Stomach (tissue), 9 donors: ENCODE measurements around the gene TSC22D4. TPM values are rescaled to one million over a fixed set of nuclear protein-coding genes. Genes with fewer than 3 reads are reported as not detected.
A peak's percentile ranks its signal among the peaks of the same experiment; 100 is the strongest.
"Not testable (repeated sequence)": the region's sequence is repeated elsewhere in the genome, so short reads cannot be mapped to it uniquely, and the experiment has no call there.

Source experiments
- DNase-seq, 2 donors: peaks; one replicate each; pipeline versions ENCODE4 v3.0.0 to v3.0.0-alpha.2; 2013 to 2019
- H3K27ac ChIP-seq, 5 donors: fragments of 200-600 bp in 4 of 5; sonication (generic) in 4 of 5; one replicate each; pipeline ENCODE4 v1.5.1; 2013 to 2019; ENCODE audit warnings: mild to moderate bottlenecking in 1 of 5, moderate library complexity in 1 of 5
- H3K27me3 ChIP-seq, 3 donors: fragments of 200-600 bp; sonication (generic); one replicate each; pipeline ENCODE4 v1.5.1; 2017 to 2019; ENCODE audit warnings: mixed run types in 1 of 3
- H3K36me3 ChIP-seq, 4 donors: fragments of 200-600 bp; sonication (generic); 1 replicate in 3 of 4; 2 replicates in 1 of 4; pipeline ENCODE4 v1.5.1; 2016 to 2019
- H3K4me1 ChIP-seq, 4 donors: fragments of 200-600 bp; sonication (generic); one replicate each; pipeline ENCODE4 v1.5.1; 2016 to 2019
- H3K4me3 ChIP-seq, 4 donors: fragments of 200-600 bp; sonication (generic) in 3 of 4; one replicate each; pipeline ENCODE4 v1.5.1; 2016 to 2019; ENCODE audit warnings: mild to moderate bottlenecking in 1 of 4
- H3K9me3 ChIP-seq, 4 donors: fragments of 200-600 bp; sonication (generic); one replicate each; pipeline ENCODE4 v1.5.1; 2016 to 2019
- CTCF ChIP-seq, 7 experiments: fragments of 450-650 bp in 4 of 7; fragments of 200-600 bp in 3 of 7; sonication (generic) in 3 of 7; IDR thresholded peaks; one replicate each; pipeline ENCODE4 v1.5.1; 2016 to 2019; ENCODE audit warnings: antibody characterized with exemption in 7 of 7, control low read depth in 2 of 7, mild to moderate bottlenecking in 1 of 7
- EP300 ChIP-seq: sonication (generic); formaldehyde crosslinking; IDR thresholded peaks from one replicate; pipeline ENCODE4 v1.6.1; 2017; ENCODE audit warnings: antibody characterized with exemption
- POLR2A ChIP-seq, 4 donors: fragments of 450-650 bp; IDR thresholded peaks; one replicate each; pipeline ENCODE4 v1.6.1; 2016; ENCODE audit warnings: antibody characterized with exemption in 4 of 4, control low read depth in 2 of 4, mild to moderate bottlenecking in 1 of 4, moderate library complexity in 1 of 4
- POLR2AphosphoS5 ChIP-seq, 3 donors: sonication (generic); formaldehyde crosslinking; IDR thresholded peaks; one replicate each; pipeline ENCODE4 v1.6.1; 2016; ENCODE audit warnings: antibody characterized with exemption in 3 of 3
- WGBS, 5 donors: extraction: QIAGEN DNeasy Blood & Tissue Kit in 3 of 5; methylation state at CpG; one replicate each; pipeline versions ENCODE4 v1.1.5 to v1.1.7; 2013 to 2018; 5-methylcytosine and 5-hydroxymethylcytosine counted together
- intact Hi-C: fragments of 100-400 bp; cut with DNase I; formaldehyde crosslinking; loops from one replicate; pipeline ENCODE4 v1.15.1; 2023; ENCODE audit warnings: low total_unique reads
- polyA plus RNA-seq, 3 donors: library from polyadenylated mRNA; stranded (reverse); fragments of 200-250 nt; gene quantifications; one replicate each; pipeline ENCODE4 v1.2.3, GENCODE V29; 2013
- total RNA-seq, 5 donors: library from RNA; depleted of rRNA; stranded (reverse); fragments of >200 nt; gene quantifications; one replicate each; pipeline versions ENCODE4 v1.1.0 to v1.2.3, GENCODE V29; 2014 to 2016
- donor health status: healthy with polysubstance abuse.
- donor health status: Bipolar disorder and iron deficiency.
- donor health status: healthy.

Gene TSC22D4
- total and polyA plus RNA-seq, 8 donors = 9.4 to 120 (median 31.5) TPM

- TF ChIP-seq POLR2AphosphoS5 (IDR thresholded peaks at IDR 0.05) (no peak), CTCF (IDR thresholded peaks at IDR 0.05) (no peak), EP300 (no peak), POLR2A (IDR thresholded peaks at IDR 0.05) (no peak)
- H3K27ac ChIP-seq = peak overlapping the region in 3 of 5 donors; percentile 49 to 58 (median 51)
- no peak for DNase-seq
- no peak overlapping the region for H3K4me3 ChIP-seq
- H3K9me3 ChIP-seq = no peaks in the 10 kb centered on the region
- no peaks in the 10 kb centered on the region for H3K27me3 ChIP-seq
- H3K36me3 ChIP-seq = no peaks in the 10 kb centered on the region
- 79 to 93% (median 85%) methylated on average over 9 of the region's 9 CpGs for WGBS, 5 donors
- intact Hi-C loops = no loop called here
- peaks cover 0 to 9% (median 7%) of the 10 kb centered on the region in 4 donors for H3K4me1 ChIP-seq
Measured at GRCh38 chr7:100443096-100443840, 35.7 kb downstream of the TSC22D4 start.

DNA sequence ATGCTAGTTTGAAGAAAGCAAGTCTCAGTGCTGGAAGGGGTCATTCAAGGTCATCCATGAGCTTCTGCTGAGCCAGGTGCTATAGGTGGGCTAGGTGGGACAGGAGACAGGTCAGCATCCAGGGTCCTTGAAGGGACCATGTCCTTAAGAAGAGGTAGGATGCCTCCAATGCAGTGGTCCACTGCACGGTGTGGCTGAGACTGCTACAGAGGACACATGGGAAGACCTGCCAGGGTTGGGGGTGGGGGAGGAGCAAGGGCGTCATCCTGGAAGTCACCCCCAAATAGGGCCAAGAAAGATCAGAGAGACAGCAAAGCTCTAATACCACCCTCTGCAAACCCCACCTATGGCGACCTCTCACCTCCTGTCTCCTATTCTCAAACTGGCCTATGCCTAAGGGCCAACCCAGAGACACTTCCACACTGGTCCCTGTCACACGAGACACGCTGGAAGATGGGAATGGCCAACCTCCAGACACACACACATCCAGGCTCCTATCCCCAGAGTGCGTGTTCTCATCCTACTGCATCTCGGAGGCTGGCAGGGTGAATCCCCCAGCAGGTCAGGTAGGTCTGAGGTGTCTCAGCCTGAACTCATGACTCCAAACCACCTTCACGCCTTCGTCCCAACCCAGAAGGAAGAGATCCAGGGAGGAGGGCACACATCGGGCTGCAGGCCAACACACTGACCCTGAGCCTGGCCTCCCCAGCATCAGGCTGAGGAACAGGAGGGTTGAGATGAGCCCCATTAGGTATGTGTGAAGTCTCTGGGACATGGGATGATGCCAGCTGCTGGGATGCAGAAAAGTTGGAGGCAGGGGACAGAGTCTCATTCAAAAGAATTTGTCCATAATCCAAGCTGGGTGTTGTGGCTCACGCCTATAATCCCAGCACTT, 37.1 kb downstream of the TSC22D4 start:
- DNase-seq = no peak
- no peaks in the 10 kb centered on the region for H3K36me3 ChIP-seq
- intact Hi-C loops = no loop called here
- 89 to 95% (median 91%) methylated on average over 9 to 11 of the region's 11 CpGs for WGBS, 5 donors
- no peak overlapping the region for H3K4me3 ChIP-seq
- H3K27me3 ChIP-seq = no peaks in the 10 kb centered on the region
- no peak overlapping the region for H3K27ac ChIP-seq
- no peak for TF ChIP-seq CTCF (IDR thresholded peaks at IDR 0.05)
- no peak for TF ChIP-seq POLR2A (IDR thresholded peaks at IDR 0.05)
- TF ChIP-seq EP300 = no peak
- TF ChIP-seq POLR2AphosphoS5 (IDR thresholded peaks at IDR 0.05) = no peak
- peaks cover 0 to 12% (median 9%) of the 10 kb centered on the region in 4 donors for H3K4me1 ChIP-seq
- no peaks in the 10 kb centered on the region for H3K9me3 ChIP-seq

GRCh38 chr7:100439244-100439643, 39.8 kb downstream of the TSC22D4 start:
- DNase-seq, intact Hi-C loops, H3K9me3 ChIP-seq, H3K4me3 ChIP-seq, H3K27me3 ChIP-seq, H3K36me3 ChIP-seq: not testable (repeated sequence)
- H3K4me1 ChIP-seq = peaks cover 13 to 20% (median 20%) of the 10 kb centered on the region in 4 donors
- WGBS, 5 donors = 87 to 93% (median 89%) methylated on average over 7 of the region's 7 CpGs
- peak overlapping the region in 2 of 5 donors; percentile 15 to 35 for H3K27ac ChIP-seq

DNA sequence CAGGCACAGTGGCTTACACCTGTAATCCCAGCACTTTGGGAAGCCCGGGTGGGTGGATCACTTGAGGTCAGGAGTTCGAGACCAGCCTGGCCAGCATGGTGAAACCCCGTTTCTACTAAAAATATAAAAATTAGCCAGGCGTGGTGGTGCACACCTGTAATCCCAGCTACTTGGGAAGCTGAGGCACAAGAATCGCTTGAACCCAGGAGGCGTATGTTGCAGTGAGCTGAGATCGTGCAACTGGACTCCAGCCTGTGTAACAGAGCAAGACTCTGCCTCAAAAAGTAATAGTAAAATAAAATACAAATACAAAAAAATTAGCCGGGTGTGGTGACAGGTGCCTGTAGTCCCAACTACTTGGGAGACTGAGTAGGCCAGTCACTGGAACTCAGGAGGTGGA, 40.3 kb downstream of the TSC22D4 start:
- H3K36me3 ChIP-seq = peaks cover 7 to 14% (median 12%) of the 10 kb centered on the region in 4 donors
- H3K27ac ChIP-seq = peak overlapping the region in 1 of 5 donors; percentile 35
- WGBS, 5 donors = 93 to 95% (median 94%) methylated on average over 8 of the region's 8 CpGs
- DNase-seq, H3K9me3 ChIP-seq, H3K4me3 ChIP-seq, H3K27me3 ChIP-seq, intact Hi-C loops: not testable (repeated sequence)
- peaks cover 14 to 25% (median 24%) of the 10 kb centered on the region in 4 donors for H3K4me1 ChIP-seq

DNA sequence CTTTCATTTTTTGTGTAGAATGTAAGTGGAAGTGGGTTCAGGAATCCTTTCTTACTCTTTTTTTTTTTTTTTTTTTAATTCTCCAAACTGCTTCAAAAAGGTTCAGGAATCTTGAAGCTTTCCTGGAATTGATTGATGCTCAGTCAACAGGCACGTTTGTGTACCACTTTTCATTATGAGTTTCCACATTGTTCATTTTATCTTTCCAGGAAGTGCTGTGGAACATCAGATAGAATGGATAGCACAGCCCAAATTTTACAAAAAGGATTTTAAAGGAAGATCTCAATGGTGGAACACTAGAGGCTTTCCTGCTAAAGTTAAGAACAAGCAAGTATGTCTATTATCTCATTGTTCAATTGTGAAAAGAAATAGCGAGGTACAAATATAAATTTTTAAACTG, 40.8 kb downstream of the TSC22D4 start:
- Histone ChIP-seq H3K9me3 (no peaks in the 10 kb centered on the region), H3K36me3 (peaks cover 9 to 19% (median 17%) of the 10 kb centered on the region in 4 donors), H3K27ac (peak overlapping the region in 1 of 5 donors; percentile 97), H3K27me3 (no peaks in the 10 kb centered on the region), H3K4me1 (peaks cover 14 to 30% (median 29%) of the 10 kb centered on the region in 4 donors), H3K4me3 (no peak overlapping the region)
- intact Hi-C loops = no loop called here
- TF ChIP-seq EP300 = no peak
- TF ChIP-seq POLR2AphosphoS5 (IDR thresholded peaks at IDR 0.05) = no peak
- TF ChIP-seq CTCF (IDR thresholded peaks at IDR 0.05) = no peak
- TF ChIP-seq POLR2A (IDR thresholded peaks at IDR 0.05) = no peak
- no peak for DNase-seq
- 44 to 52% (median 49%) methylated on average over 2 of the region's 2 CpGs for WGBS, 5 donors
